NOMO-1 treated with dmso at 0.1 percent for 144 hours (cell line): ENCODE measurements around the gene STK40.

Source experiments
- DNase-seq: peaks from one replicate; lab custom pipeline; 2025; ENCODE audit not compliant: unreplicated experiment; lab: John Stamatoyannopoulos, UW

Gene STK40

GRCh38 chr1:36321119-36321951 is 64.4 kb downstream of the STK40 start:
- no peak for DNase-seq

GRCh38 chr1:36320767-36321118 is 65.0 kb downstream of the STK40 start:
- DNase-seq, result no peak

GRCh38 chr1:36320291-36320761 is 65.4 kb downstream of the STK40 start:
- DNase-seq, result no peak

- no peak for DNase-seq
Measured at GRCh38 chr1:36309397-36309796, 76.3 kb downstream of the STK40 start.

GRCh38 chr1:36307601-36308330 is 78.0 kb downstream of the STK40 start:
- DNase-seq, result no peak

- peak; percentile 84 for DNase-seq
Measured at GRCh38 chr1:36306902-36307456, 78.7 kb downstream of the STK40 start.

- DNase-seq, result no peak
Measured at GRCh38 chr1:36306210-36306901, 79.4 kb downstream of the STK40 start, which contains the start of gene SH3D21. Gene SH3D21 (plus strand): TSS chr1:36306368. CDS start chr1:36306421, 53 bp downstream.

- DNase-seq, result no peak
Measured at GRCh38 chr1:36305915-36306209, 79.9 kb downstream of the STK40 start.

GRCh38 chr1:36304970-36305914 is 80.5 kb downstream of the STK40 start:
- no peak for DNase-seq

GRCh38 chr1:36304521-36304920 is 81.2 kb downstream of the STK40 start:
- DNase-seq, result peak; percentile 21

- no peak for DNase-seq
Measured at GRCh38 chr1:36303650-36304360, 81.9 kb downstream of the STK40 start.

GRCh38 chr1:36303244-36303643 is 82.5 kb downstream of the STK40 start:
- no peak for DNase-seq

GRCh38 chr1:36301220-36301619 is 84.5 kb downstream of the STK40 start:
- no peak for DNase-seq

GRCh38 chr1:36300526-36300925 is 85.2 kb downstream of the STK40 start:
- no peak for DNase-seq

- no peak for DNase-seq
Measured at GRCh38 chr1:36298640-36299039, 87.1 kb downstream of the STK40 start.

- no peak for DNase-seq
Measured at GRCh38 chr1:36297062-36297461, 88.7 kb downstream of the STK40 start.

GRCh38 chr1:36295390-36295789 is 90.3 kb downstream of the STK40 start:
- no peak for DNase-seq
